ENCODE measurements around the gene ASPN.

Gene ASPN

GRCh38 chr9:92482329-92482728, at the start of gene ASPN:
TSS of gene ASPN (minus strand) at chr9:92482506.
- peak; percentile 84 for DNase-seq (ENCODE audit: extremely low read depth, low read depth)
- TF ChIP-seq CTCF (IDR thresholded peaks at IDR 0.05; ENCODE audit: low read depth, low read length, missing control alignments) = no peak
- H3K4me3 ChIP-seq (replicated peaks; ENCODE audit: low read depth, low read length) = peak within 1 kb of the TSS; percentile 20

- no peak overlapping the region for H3K4me3 ChIP-seq (replicated peaks; ENCODE audit: low read depth, low read length)
- TF ChIP-seq CTCF (IDR thresholded peaks at IDR 0.05; ENCODE audit: low read depth, low read length, missing control alignments) = no peak
- DNase-seq (ENCODE audit: extremely low read depth, low read depth) = no peak
These were observed 48.6 kb upstream of the ASPN start for GRCh38 chr9:92530893-92531292.

DNA sequence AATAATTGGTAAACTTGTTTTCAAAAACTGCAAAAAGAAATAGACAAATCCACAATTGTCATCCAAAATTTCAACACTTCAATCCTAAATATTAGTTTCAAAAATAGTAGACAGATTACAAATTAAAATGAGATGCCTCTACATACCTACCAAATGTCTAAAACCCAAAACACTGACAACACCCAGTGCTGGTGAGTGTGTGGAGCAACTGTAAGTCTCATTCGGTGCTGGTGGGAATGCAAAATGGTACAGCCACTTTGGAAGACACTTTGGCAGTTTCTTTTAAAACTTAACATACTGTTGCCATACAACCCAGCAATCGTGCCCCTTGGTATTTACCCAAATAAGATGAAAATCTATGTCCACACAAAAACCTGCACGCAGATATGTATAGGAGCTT, 46.8 kb upstream of the ASPN start:
- DNase-seq (ENCODE audit: extremely low read depth, low read depth) = no peak
- H3K4me3 ChIP-seq (replicated peaks; ENCODE audit: low read depth, low read length) = no peak overlapping the region
- TF ChIP-seq CTCF (IDR thresholded peaks at IDR 0.05; ENCODE audit: low read depth, low read length, missing control alignments) = no peak

DNA sequence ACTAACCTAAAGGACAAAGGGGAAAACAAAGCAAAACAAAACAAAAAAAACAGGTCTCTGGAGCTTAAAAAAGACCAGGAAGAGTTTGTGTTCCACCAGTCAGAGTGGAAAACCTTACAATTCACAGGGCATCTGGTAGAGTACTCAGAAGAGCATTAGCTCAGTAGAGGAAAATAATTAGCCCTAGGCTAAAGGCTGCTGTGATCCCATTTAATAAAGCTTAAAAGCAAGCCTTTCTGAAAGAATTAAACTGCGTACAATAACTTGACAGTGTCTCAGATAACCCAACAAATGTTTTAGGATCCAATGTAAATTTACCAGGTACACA, 46.2 kb upstream of the ASPN start:
- no peak for DNase-seq (ENCODE audit: extremely low read depth, low read depth)
- TF ChIP-seq CTCF (IDR thresholded peaks at IDR 0.05; ENCODE audit: low read depth, low read length, missing control alignments) = no peak
- no peak overlapping the region for H3K4me3 ChIP-seq (replicated peaks; ENCODE audit: low read depth, low read length)

DNA sequence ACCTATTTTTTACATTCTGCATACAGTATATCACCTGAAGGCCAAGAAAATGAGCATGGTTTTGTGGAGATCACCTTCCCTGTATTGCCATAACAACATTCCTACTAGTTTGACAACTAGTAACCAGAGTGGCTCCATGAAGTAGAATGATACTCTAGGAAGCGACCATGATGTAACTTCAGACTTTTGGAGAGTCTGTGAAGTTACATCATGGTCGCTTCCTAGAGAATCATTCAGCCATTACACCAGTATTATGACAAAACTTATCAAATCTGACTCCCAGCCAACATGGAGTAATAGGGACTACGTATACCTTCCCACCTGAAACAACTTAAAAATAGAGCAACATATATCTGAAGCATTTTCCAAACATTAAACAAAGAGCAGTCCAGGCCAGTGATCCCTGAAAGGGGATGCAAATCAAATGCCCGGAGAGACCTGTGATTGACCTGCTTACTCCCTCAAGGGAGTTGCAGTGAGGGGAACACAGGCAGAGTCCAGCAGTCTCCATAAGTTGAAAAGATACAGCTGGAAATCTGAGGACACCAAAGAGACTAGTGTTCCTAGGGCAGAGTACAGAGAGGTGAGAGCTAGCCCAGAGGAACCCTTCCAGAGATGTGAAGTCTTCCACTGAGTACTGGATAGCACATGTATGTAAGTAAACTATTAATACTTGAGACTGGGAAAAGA, 45.7 kb upstream of the ASPN start:
- no peak for DNase-seq (ENCODE audit: extremely low read depth, low read depth)
- TF ChIP-seq CTCF (IDR thresholded peaks at IDR 0.05; ENCODE audit: low read depth, low read length, missing control alignments) = no peak
- no peak overlapping the region for H3K4me3 ChIP-seq (replicated peaks; ENCODE audit: low read depth, low read length)

- H3K4me3 ChIP-seq (replicated peaks; ENCODE audit: low read depth, low read length) = no peak overlapping the region
- no peak for DNase-seq (ENCODE audit: extremely low read depth, low read depth)
- TF ChIP-seq CTCF (IDR thresholded peaks at IDR 0.05; ENCODE audit: low read depth, low read length, missing control alignments) = no peak
These were observed 45.1 kb upstream of the ASPN start for GRCh38 chr9:92527291-92527828.

DNA sequence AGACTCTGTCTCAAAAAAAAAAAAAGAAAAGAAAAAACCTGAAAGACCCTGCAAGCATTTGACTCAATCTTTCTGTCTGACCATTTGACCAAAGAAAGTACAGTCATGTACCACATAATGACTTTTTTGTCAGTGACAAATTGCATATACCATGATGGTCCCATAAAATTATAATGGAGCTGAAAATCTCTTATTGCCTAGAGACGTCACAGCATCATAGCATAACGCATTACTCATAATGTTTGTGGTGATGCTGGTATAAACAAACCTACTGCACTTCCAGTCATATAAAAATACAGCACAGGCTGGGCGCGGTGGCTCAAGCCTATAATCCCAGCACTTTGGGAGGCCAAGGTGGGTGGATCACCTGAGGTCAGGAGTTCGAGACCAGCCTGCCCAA, 43.0 kb upstream of the ASPN start:
- no peak for TF ChIP-seq CTCF (IDR thresholded peaks at IDR 0.05; ENCODE audit: low read depth, low read length, missing control alignments)
- peak; percentile 38 for DNase-seq (ENCODE audit: extremely low read depth, low read depth)
- no peak overlapping the region for H3K4me3 ChIP-seq (replicated peaks; ENCODE audit: low read depth, low read length)

All from HFF-Myc (cell line).